ENCODE measurements around the gene MED9. TPM values are rescaled to one million over a fixed set of nuclear protein-coding genes. Genes with fewer than 3 reads are reported as not detected.

Gene MED9
- total and polyA plus RNA-seq, 9 of the 15 experiments (the other 6 are each of a cell fraction or from before 2014, with no cell fraction given) = 2.2 to 15.8 (median 12.7) TPM

DNA sequence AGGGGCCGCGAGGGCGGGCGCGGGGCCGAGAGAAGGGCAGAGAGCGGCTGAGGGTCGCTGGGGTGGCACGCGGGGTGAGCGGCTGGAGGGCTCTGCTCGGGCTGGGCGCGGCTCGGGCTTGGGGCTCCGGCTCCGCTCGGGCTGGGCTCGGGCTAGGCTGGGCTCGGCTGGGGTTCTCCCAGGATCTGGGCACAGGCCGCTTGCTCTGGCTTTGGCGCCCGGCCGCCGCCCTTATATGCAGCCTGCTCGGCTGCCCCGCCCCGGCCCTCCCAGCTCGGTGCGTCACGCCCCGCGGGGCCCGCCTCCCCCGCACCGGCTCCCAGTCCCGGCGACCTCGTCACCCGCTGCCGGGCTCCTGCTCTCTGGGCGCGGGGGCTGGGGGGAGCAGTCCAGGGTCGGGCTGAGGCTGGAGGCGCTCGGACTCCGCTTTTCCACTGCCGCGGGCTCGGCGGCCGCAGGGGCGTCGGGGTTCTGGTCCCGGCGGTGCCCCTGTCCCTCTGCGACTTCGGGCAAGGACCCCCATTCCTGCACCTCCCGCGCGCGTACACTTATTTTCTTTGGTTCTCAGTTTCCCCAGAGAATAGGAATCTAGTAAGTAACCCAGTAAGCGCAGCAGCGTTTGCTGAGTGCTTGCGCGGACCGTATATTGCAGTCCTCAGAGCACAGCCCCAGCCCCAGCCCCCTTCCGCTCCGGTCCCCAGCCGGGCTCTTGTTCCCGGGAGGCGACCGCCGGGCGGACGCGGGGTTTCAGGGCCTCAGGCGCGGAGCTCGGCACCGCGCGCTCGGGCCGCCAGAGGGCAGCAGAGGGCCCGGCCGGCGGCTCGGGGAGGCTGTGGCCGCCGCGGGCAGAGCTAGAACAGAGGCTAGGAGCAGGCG is 19.6 kb downstream of the MED9 start, which contains the start of gene RASD1 (continued):
- TF ChIP-seq UBTF (IDR thresholded peaks at IDR 0.05; ENCODE audit: borderline replicate concordance in 1 of 2, low read depth in 2 of 2, low read length in 2 of 2) (peak; percentile 70 to 83; a peak in 2 of 4 replicates), ZBTB33 (CRISPR knock-in tag; IDR thresholded peaks at IDR 0.05) (peak; percentile 71; the same call in 1 of the 2 replicates), E2F3 (CRISPR knock-in tag; IDR thresholded peaks at IDR 0.05) (no peak), ZNF740 (CRISPR knock-in tag; IDR thresholded peaks at IDR 0.05) (0 out of 2 replicates have a peak, but pooled peaks have one; percentile 49), ZNF740 (tag; IDR thresholded peaks at IDR 0.05) (no peak), NFXL1 (CRISPR knock-in tag; IDR thresholded peaks at IDR 0.05) (no peak), POLR2A (conservative IDR thresholded peaks at IDR 0.05) (0 out of 2 replicates have a peak, but pooled peaks have one; percentile 36), POLR2AphosphoS5 (IDR thresholded peaks at IDR 0.05; ENCODE audit: control insufficient read depth, insufficient read depth, low read depth, low read length) (no peak), CREB1 (IDR thresholded peaks at IDR 0.05) (peak; percentile 22; the same call in 1 of the 2 replicates), CREB1 (CRISPR knock-in tag; IDR thresholded peaks at IDR 0.05) (peak; percentile 68)
- TF ChIP-seq, protein P1, sequence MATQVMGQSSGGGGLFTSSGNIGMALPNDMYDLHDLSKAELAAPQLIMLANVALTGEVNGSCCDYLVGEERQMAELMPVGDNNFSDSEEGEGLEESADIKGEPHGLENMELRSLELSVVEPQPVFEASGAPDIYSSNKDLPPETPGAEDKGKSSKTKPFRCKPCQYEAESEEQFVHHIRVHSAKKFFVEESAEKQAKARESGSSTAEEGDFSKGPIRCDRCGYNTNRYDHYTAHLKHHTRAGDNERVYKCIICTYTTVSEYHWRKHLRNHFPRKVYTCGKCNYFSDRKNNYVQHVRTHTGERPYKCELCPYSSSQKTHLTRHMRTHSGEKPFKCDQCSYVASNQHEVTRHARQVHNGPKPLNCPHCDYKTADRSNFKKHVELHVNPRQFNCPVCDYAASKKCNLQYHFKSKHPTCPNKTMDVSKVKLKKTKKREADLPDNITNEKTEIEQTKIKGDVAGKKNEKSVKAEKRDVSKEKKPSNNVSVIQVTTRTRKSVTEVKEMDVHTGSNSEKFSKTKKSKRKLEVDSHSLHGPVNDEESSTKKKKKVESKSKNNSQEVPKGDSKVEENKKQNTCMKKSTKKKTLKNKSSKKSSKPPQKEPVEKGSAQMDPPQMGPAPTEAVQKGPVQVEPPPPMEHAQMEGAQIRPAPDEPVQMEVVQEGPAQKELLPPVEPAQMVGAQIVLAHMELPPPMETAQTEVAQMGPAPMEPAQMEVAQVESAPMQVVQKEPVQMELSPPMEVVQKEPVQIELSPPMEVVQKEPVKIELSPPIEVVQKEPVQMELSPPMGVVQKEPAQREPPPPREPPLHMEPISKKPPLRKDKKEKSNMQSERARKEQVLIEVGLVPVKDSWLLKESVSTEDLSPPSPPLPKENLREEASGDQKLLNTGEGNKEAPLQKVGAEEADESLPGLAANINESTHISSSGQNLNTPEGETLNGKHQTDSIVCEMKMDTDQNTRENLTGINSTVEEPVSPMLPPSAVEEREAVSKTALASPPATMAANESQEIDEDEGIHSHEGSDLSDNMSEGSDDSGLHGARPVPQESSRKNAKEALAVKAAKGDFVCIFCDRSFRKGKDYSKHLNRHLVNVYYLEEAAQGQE (IDR thresholded peaks at IDR 0.05; ENCODE audit: borderline replicate concordance) = peak; percentile 68; the same call in 1 of the 2 replicates
- TF ChIP-seq, protein P1 (CRISPR knock-in tag; IDR thresholded peaks at IDR 0.05; ENCODE audit: low read depth) = no peak

All from K562 (cell line).